Thyroid gland (tissue), 4 donors: ENCODE measurements around the gene ANKRD6.

Source experiments
- CTCF ChIP-seq, 6 experiments: fragments of 200-600 bp in 3 of 6; fragments of 450-650 bp in 3 of 6; sonication (generic) in 3 of 6; IDR thresholded peaks; one replicate each; pipeline ENCODE4 v1.5.1; 2016 to 2019; ENCODE audit warnings: antibody characterized with exemption in 6 of 6, mild to moderate bottlenecking in 2 of 6, inconsistent platforms in 1 of 6, moderate library complexity in 1 of 6
- POLR2A ChIP-seq, 2 donors: fragments of 450-650 bp; IDR thresholded peaks; one replicate each; pipeline ENCODE4 v1.6.1; 2017; ENCODE audit warnings: antibody characterized with exemption in 2 of 2, mild to moderate bottlenecking in 2 of 2, moderate library complexity in 1 of 2

GRCh38 chr6:89678531-89678930, 245.6 kb downstream of the ANKRD6 start:
- no peak for TF ChIP-seq POLR2A (IDR thresholded peaks at IDR 0.05)
- TF ChIP-seq CTCF (IDR thresholded peaks at IDR 0.05), result no peak
